Measurements from ENCODE around the gene SLC8A1. TPM values are rescaled to one million over a fixed set of nuclear protein-coding genes. Genes with fewer than 3 reads are reported as not detected.

Gene SLC8A1
- total RNA-seq, 1 experiment from 2014 or later = 1.7 TPM

- Histone ChIP-seq H4K20me1 (ENCODE audit: control insufficient read depth, insufficient read depth, insufficient read length) (no peaks in the 10 kb centered on the region), H3K9me3 (ENCODE audit: control insufficient read depth, low read depth, low read length) (no peaks in the 10 kb centered on the region), H4K5ac (ENCODE audit: insufficient read length, low read depth, low read length) (no peak overlapping the region), H3K79me2 (ENCODE audit: insufficient read depth, low read length) (no peaks in the 10 kb centered on the region), H2AK5ac (ENCODE audit: insufficient read length, low read length) (no peak overlapping the region), H3K56ac (ENCODE audit: insufficient read length, low read depth, low read length) (no peak overlapping the region), H3K23ac (ENCODE audit: insufficient read length, low read depth, low read length) (no peak overlapping the region), H2BK15ac (ENCODE audit: low read depth, low read length) (no peak overlapping the region), H3K9ac (ENCODE audit: extremely low read depth, insufficient read length, low read length) (no peak overlapping the region), H3T11ph (ENCODE audit: low read length) (no peak overlapping the region), H3K4me1 (ENCODE audit: insufficient read depth, low read length) (peaks cover 10% of the 10 kb centered on the region; the same call in 1 of the 2 replicates), H3K79me1 (ENCODE audit: insufficient read depth, low read depth, low read length, poor library complexity, severe bottlenecking) (no peaks in the 10 kb centered on the region), H4K91ac (ENCODE audit: insufficient read length, low read depth, low read length) (no peak overlapping the region), H2BK12ac (ENCODE audit: insufficient read length, low read depth, low read length) (no peak overlapping the region), H2BK120ac (ENCODE audit: low read depth, low read length, poor library complexity, severe bottlenecking) (no peak overlapping the region), H2BK5ac (ENCODE audit: insufficient read length, low read length) (no peak overlapping the region), H2BK20ac (ENCODE audit: low read depth, low read length, poor library complexity, severe bottlenecking) (no peak overlapping the region), H3K27me3 (ENCODE audit: insufficient read depth, low read length) (no peaks in the 10 kb centered on the region), H3K23me2 (ENCODE audit: insufficient read length, low read depth, low read length, poor library complexity, severe bottlenecking) (no peaks in the 10 kb centered on the region), H3K18ac (ENCODE audit: insufficient read length, low read depth, low read length) (no peak overlapping the region), H3K27ac (ENCODE audit: insufficient read length, low read depth, low read length) (no peak overlapping the region), H3K4ac (ENCODE audit: low read depth, low read length) (no peak overlapping the region), H2AFZ (ENCODE audit: low read length) (no peak overlapping the region), H3K14ac (ENCODE audit: insufficient read depth, low read length) (no peak overlapping the region), H4K8ac (replicated peaks; ENCODE audit: insufficient read length, low read depth, low read length) (no peak overlapping the region), H3K4me2 (ENCODE audit: insufficient read depth, insufficient read length, low read length) (no peak overlapping the region)
- Mint-ChIP-seq H3K9me3 (peaks cover 10 to 16% of the 10 kb centered on the region in 2 experiments; a peak in 4 of 5 replicates), H3K27ac (peak overlapping the region in 1 of 3 experiments; percentile 10; a peak in 1 of 7 replicates), H3K4me3 (no peak overlapping the region), H3K4me1 (peaks cover 35 to 39% of the 10 kb centered on the region in 2 experiments), H3K36me3 (ENCODE audit: insufficient read depth in 1 of 3, low read depth in 3 of 3) (peaks cover 15 to 20% (median 16%) of the 10 kb centered on the region in 3 experiments; a peak in 6 of 7 replicates), H3K27me3 (ENCODE audit: low read depth) (no peaks in the 10 kb centered on the region)
- TF ChIP-seq, protein P1, sequence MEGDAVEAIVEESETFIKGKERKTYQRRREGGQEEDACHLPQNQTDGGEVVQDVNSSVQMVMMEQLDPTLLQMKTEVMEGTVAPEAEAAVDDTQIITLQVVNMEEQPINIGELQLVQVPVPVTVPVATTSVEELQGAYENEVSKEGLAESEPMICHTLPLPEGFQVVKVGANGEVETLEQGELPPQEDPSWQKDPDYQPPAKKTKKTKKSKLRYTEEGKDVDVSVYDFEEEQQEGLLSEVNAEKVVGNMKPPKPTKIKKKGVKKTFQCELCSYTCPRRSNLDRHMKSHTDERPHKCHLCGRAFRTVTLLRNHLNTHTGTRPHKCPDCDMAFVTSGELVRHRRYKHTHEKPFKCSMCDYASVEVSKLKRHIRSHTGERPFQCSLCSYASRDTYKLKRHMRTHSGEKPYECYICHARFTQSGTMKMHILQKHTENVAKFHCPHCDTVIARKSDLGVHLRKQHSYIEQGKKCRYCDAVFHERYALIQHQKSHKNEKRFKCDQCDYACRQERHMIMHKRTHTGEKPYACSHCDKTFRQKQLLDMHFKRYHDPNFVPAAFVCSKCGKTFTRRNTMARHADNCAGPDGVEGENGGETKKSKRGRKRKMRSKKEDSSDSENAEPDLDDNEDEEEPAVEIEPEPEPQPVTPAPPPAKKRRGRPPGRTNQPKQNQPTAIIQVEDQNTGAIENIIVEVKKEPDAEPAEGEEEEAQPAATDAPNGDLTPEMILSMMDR (conservative IDR thresholded peaks at IDR 0.05) = peak; percentile 55
- WGBS (ENCODE audit: extremely low coverage, insufficient read length, low lambda C conversion rate) = no CpG with 5 or more reads among the region's 1 CpG
- DNase-seq = no peak
Observed at GRCh38 chr2:40213071-40213470, 238.8 kb downstream of the SLC8A1 start.

All from H9 (cell line).